Gastroesophageal sphincter (tissue), 4 donors: ENCODE data around the gene OCA2. TPM values are rescaled to one million over a fixed set of nuclear protein-coding genes. Genes with fewer than 3 reads are reported as not detected.

Experiments used
- ATAC-seq: fragments of 150-250 bp; one replicate; pipeline ENCODE4 v1.9.1; 2016; ENCODE audit warnings: mild to moderate bottlenecking, moderate library complexity
- H3K27ac ChIP-seq, 4 donors: fragments of 200-600 bp; sonication (generic) in 3 of 4; 1 replicate in 3 of 4; 2 replicates in 1 of 4; pipeline ENCODE4 v1.5.1; 2016 to 2019
- H3K27me3 ChIP-seq: fragments of 200-600 bp; sonication (generic); one replicate; pipeline ENCODE4 v1.5.1; 2019
- H3K36me3 ChIP-seq, 2 donors: fragments of 200-600 bp; sonication (generic); one replicate each; pipeline ENCODE4 v1.5.1; 2019; ENCODE audit warnings: control low read depth in 1 of 2
- H3K4me1 ChIP-seq, 3 donors: fragments of 200-600 bp; sonication (generic); 1 replicate in 2 of 3; 2 replicates in 1 of 3; pipeline ENCODE4 v1.5.1; 2016 to 2019; ENCODE audit warnings: control low read depth in 2 of 3
- H3K4me3 ChIP-seq, 2 donors: fragments of 200-600 bp; sonication (generic); one replicate each; pipeline ENCODE4 v1.5.1; 2019; ENCODE audit warnings: mild to moderate bottlenecking in 1 of 2, moderate library complexity in 1 of 2
- H3K9me3 ChIP-seq, 3 donors: fragments of 200-600 bp; sonication (generic); one replicate each; pipeline ENCODE4 v1.5.1; 2017 to 2019; ENCODE audit warnings: control low read depth in 2 of 3
- CTCF ChIP-seq, 4 experiments: fragments of 200-600 bp in 2 of 4; fragments of 450-650 bp in 2 of 4; sonication (generic) in 1 of 4; IDR thresholded peaks; one replicate each; pipeline ENCODE4 v1.5.1; 2017 to 2019; ENCODE audit warnings: antibody characterized with exemption in 4 of 4, mild to moderate bottlenecking in 2 of 4, moderate library complexity in 2 of 4
- EP300 ChIP-seq: sonication (generic); formaldehyde crosslinking; IDR thresholded peaks from one replicate; pipeline ENCODE4 v1.6.1; 2017; ENCODE audit warnings: antibody characterized with exemption, mild to moderate bottlenecking
- POLR2A ChIP-seq, 2 donors: fragments of 450-650 bp; IDR thresholded peaks; one replicate each; pipeline ENCODE4 v1.6.1; 2017; ENCODE audit warnings: antibody characterized with exemption in 2 of 2, mild to moderate bottlenecking in 2 of 2, moderate library complexity in 1 of 2
- POLR2AphosphoS5 ChIP-seq: sonication (generic); formaldehyde crosslinking; IDR thresholded peaks from one replicate; pipeline ENCODE4 v1.6.1; 2017; ENCODE audit warnings: antibody characterized with exemption
- WGBS, 2 donors: methylation state at CpG; one replicate each; pipeline ENCODE4 v1.1.5; 2018; ENCODE audit warnings: low coverage in 1 of 2; 5-methylcytosine and 5-hydroxymethylcytosine counted together
- total RNA-seq, 4 donors: library from RNA; depleted of rRNA; stranded (reverse); fragments of >200 nt; gene quantifications; one replicate each; pipeline ENCODE4 v1.1.0, GENCODE V29; 2016

OCA2 gene
- total RNA-seq, 4 donors from 2014 or later = 0.40 to 2.0 (median 1.1) TPM; not detected in 1

- H3K4me3 ChIP-seq = no peak overlapping the region
- H3K27ac ChIP-seq = no peak overlapping the region
- ATAC-seq = no peak
- WGBS, 2 donors = 57 to 66% methylated on average over 3 of the region's 3 CpGs
- TF ChIP-seq EP300 (no peak), POLR2A (IDR thresholded peaks at IDR 0.05) (no peak), CTCF (IDR thresholded peaks at IDR 0.05) (no peak), POLR2AphosphoS5 (no peak)
- H3K36me3 ChIP-seq = no peaks in the 10 kb centered on the region
- no peaks in the 10 kb centered on the region for H3K27me3 ChIP-seq
- peaks cover 0 to 10% (median 0%) of the 10 kb centered on the region in 3 donors for H3K9me3 ChIP-seq
- no peaks in the 10 kb centered on the region for H3K4me1 ChIP-seq
These were observed 186.8 kb downstream of the OCA2 start for GRCh38 chr15:27912283-27912682.

- WGBS, 2 donors = 80 to 93% methylated on average over 3 to 4 of the region's 4 CpGs
- ATAC-seq = no peak
- Histone ChIP-seq H3K27ac (no peak overlapping the region), H3K4me1 (no peaks in the 10 kb centered on the region), H3K4me3 (no peak overlapping the region), H3K36me3 (no peaks in the 10 kb centered on the region), H3K27me3 (no peaks in the 10 kb centered on the region), H3K9me3 (peaks cover 0 to 18% (median 0%) of the 10 kb centered on the region in 3 donors)
- TF ChIP-seq POLR2A (IDR thresholded peaks at IDR 0.05) = no peak
- TF ChIP-seq CTCF (IDR thresholded peaks at IDR 0.05) = no peak
These were observed 192.3 kb downstream of the OCA2 start for GRCh38 chr15:27906802-27907201.

- no peaks in the 10 kb centered on the region for H3K27me3 ChIP-seq
- H3K4me3 ChIP-seq = no peak overlapping the region
- peaks cover 0 to 16% (median 0%) of the 10 kb centered on the region in 3 donors for H3K9me3 ChIP-seq
- TF ChIP-seq EP300 (no peak), POLR2AphosphoS5 (no peak), CTCF (IDR thresholded peaks at IDR 0.05) (no peak)
- ATAC-seq = no peak
- 88 to 95% methylated on average over 4 to 7 of the region's 9 CpGs for WGBS, 2 donors
- H3K36me3 ChIP-seq = no peaks in the 10 kb centered on the region
- H3K4me1 ChIP-seq = no peaks in the 10 kb centered on the region
- no peak overlapping the region for H3K27ac ChIP-seq
These were observed 195.7 kb downstream of the OCA2 start for GRCh38 chr15:27903405-27903804.

GRCh38 chr15:27902680-27903385 is 196.3 kb downstream of the OCA2 start:
- H3K4me1 ChIP-seq = no peaks in the 10 kb centered on the region
- no peaks in the 10 kb centered on the region for H3K27me3 ChIP-seq
- 75 to 85% methylated on average over 4 to 21 of the region's 43 CpGs for WGBS, 2 donors
- H3K4me3 ChIP-seq = no peak overlapping the region
- no peak for ATAC-seq
- peaks cover 0 to 10% (median 0%) of the 10 kb centered on the region in 3 donors for H3K9me3 ChIP-seq
- no peak overlapping the region for H3K27ac ChIP-seq
- no peak for TF ChIP-seq EP300
- TF ChIP-seq POLR2AphosphoS5 = no peak
- no peak for TF ChIP-seq CTCF (IDR thresholded peaks at IDR 0.05)
- no peak for TF ChIP-seq POLR2A (IDR thresholded peaks at IDR 0.05)
- no peaks in the 10 kb centered on the region for H3K36me3 ChIP-seq

- Histone ChIP-seq H3K27me3 (no peaks in the 10 kb centered on the region), H3K9me3 (peaks cover 0 to 19% (median 0%) of the 10 kb centered on the region in 3 donors), H3K27ac (no peak overlapping the region), H3K36me3 (no peaks in the 10 kb centered on the region), H3K4me3 (no peak overlapping the region), H3K4me1 (no peaks in the 10 kb centered on the region)
- WGBS, 2 donors = 86 to 93% methylated on average over 5 of the region's 5 CpGs
- no peak for ATAC-seq
- TF ChIP-seq POLR2AphosphoS5 (no peak), CTCF (IDR thresholded peaks at IDR 0.05) (no peak), EP300 (no peak), POLR2A (IDR thresholded peaks at IDR 0.05) (no peak)
These were observed 199.4 kb downstream of the OCA2 start for GRCh38 chr15:27899583-27900285.
